Ishikawa (cell line): ENCODE measurements around the gene RASD1.
A peak's percentile ranks its signal among the peaks of the same experiment; 100 is the strongest.

ENCODE experiments used
- CEBPB ChIP-seq: IDR thresholded peaks from 2 replicates; pipeline ENCODE4 v1.6.1; 2012
- CREB1 ChIP-seq: IDR thresholded peaks from 2 replicates; pipeline ENCODE4 v1.6.1; 2012; ENCODE audit warnings: low read depth
- EGR1 ChIP-seq: IDR thresholded peaks from 2 replicates; pipeline ENCODE4 v1.6.1; 2012
- EP300 ChIP-seq: IDR thresholded peaks from 2 replicates; pipeline ENCODE4 v1.6.1; 2012; ENCODE audit warnings: borderline replicate concordance
- FOXM1 ChIP-seq: IDR thresholded peaks from 2 replicates; pipeline ENCODE4 v1.6.1; 2012; ENCODE audit warnings: low read depth, borderline replicate concordance
- MAX ChIP-seq: IDR thresholded peaks from 2 replicates; pipeline ENCODE4 v1.6.1; 2012
- NFIC ChIP-seq: IDR thresholded peaks from 2 replicates; pipeline ENCODE4 v1.6.1; 2012
- RAD21 ChIP-seq: IDR thresholded peaks from 2 replicates; pipeline ENCODE4 v1.6.1; 2012; ENCODE audit warnings: low read depth
- REST ChIP-seq: IDR thresholded peaks from 2 replicates; pipeline ENCODE4 v1.6.1; 2012; ENCODE audit warnings: low read depth, mild to moderate bottlenecking
- TAF1 ChIP-seq: IDR thresholded peaks from 2 replicates; pipeline ENCODE4 v1.6.1; 2012; ENCODE audit warnings: low read depth, mild to moderate bottlenecking
- TCF12 ChIP-seq: IDR thresholded peaks from 2 replicates; pipeline ENCODE4 v1.6.1; 2012; ENCODE audit warnings: low read depth
- TEAD4 ChIP-seq: IDR thresholded peaks from 2 replicates; pipeline ENCODE4 v1.6.1; 2012
- USF1 ChIP-seq: IDR thresholded peaks from 2 replicates; pipeline ENCODE4 v1.6.1; 2012
- YY1 ChIP-seq: IDR thresholded peaks from 2 replicates; pipeline ENCODE4 v1.6.1; 2012; ENCODE audit warnings: low read depth
- ZBTB7A ChIP-seq: IDR thresholded peaks from 2 replicates; pipeline ENCODE4 v1.6.1; 2012; ENCODE audit warnings: low read depth

The RASD1 gene

GRCh38 chr17:17541640-17542001, 45.4 kb upstream of the RASD1 start:
- no peak for TF ChIP-seq ZBTB7A
- TF ChIP-seq CREB1: no peak
- no peak for TF ChIP-seq TAF1
- no peak for TF ChIP-seq RAD21
- TF ChIP-seq REST: no peak
- TF ChIP-seq FOXM1: no peak
- TF ChIP-seq USF1: no peak
- TF ChIP-seq MAX: no peak
- no peak for TF ChIP-seq TEAD4
- TF ChIP-seq EP300: no peak
- no peak for TF ChIP-seq TCF12
- no peak for TF ChIP-seq YY1
- no peak for TF ChIP-seq CEBPB
- no peak for TF ChIP-seq NFIC
- no peak for TF ChIP-seq EGR1

- TF ChIP-seq YY1 (no peak), REST (no peak), EGR1 (no peak), FOXM1 (no peak)
Observed at GRCh38 chr17:17540935-17541639, 44.9 kb upstream of the RASD1 start.

- TF ChIP-seq REST (peak; percentile 75), ZBTB7A (no peak), EP300 (no peak), TEAD4 (no peak), RAD21 (no peak), TCF12 (no peak), EGR1 (no peak), NFIC (peak; percentile 75), CREB1 (no peak), CEBPB (no peak), FOXM1 (no peak), MAX (no peak)
Observed at GRCh38 chr17:17540278-17540906, 44.2 kb upstream of the RASD1 start.

GRCh38 chr17:17539591-17539990, 43.4 kb upstream of the RASD1 start:
- TF ChIP-seq NFIC (no peak), CREB1 (no peak), ZBTB7A (no peak), FOXM1 (no peak), YY1 (no peak), EP300 (no peak), TCF12 (no peak), CEBPB (no peak), MAX (no peak)
